Measurements from ENCODE around the gene TRIO.

GRCh38 chr5:14181299-14181968 is 38.3 kb downstream of the TRIO start:
- no peak for TF ChIP-seq CTCF (IDR thresholded peaks at IDR 0.05 in 2 of 3, conservative IDR thresholded peaks at IDR 0.05 in 1 of 3; ENCODE audit: borderline replicate concordance in 1 of 3, insufficient read depth in 1 of 3, low read depth in 2 of 3, low read length in 2 of 3)
- TF ChIP-seq POLR2AphosphoS5 (IDR thresholded peaks at IDR 0.05; ENCODE audit: low read depth, low read length) = no peak
- TF ChIP-seq POLR2A (IDR thresholded peaks at IDR 0.05; ENCODE audit: borderline replicate concordance, extremely low read depth, insufficient read depth, insufficient read length) = no peak
- no peak for TF ChIP-seq EZH2 (IDR thresholded peaks at IDR 0.05)
- TF ChIP-seq, protein P1, sequence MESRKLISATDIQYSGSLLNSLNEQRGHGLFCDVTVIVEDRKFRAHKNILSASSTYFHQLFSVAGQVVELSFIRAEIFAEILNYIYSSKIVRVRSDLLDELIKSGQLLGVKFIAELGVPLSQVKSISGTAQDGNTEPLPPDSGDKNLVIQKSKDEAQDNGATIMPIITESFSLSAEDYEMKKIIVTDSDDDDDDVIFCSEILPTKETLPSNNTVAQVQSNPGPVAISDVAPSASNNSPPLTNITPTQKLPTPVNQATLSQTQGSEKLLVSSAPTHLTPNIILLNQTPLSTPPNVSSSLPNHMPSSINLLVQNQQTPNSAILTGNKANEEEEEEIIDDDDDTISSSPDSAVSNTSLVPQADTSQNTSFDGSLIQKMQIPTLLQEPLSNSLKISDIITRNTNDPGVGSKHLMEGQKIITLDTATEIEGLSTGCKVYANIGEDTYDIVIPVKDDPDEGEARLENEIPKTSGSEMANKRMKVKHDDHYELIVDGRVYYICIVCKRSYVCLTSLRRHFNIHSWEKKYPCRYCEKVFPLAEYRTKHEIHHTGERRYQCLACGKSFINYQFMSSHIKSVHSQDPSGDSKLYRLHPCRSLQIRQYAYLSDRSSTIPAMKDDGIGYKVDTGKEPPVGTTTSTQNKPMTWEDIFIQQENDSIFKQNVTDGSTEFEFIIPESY (IDR thresholded peaks at IDR 0.05; ENCODE audit: extremely low read depth, insufficient replicate concordance, low read length) = no peak
- TF ChIP-seq FOSL1 (IDR thresholded peaks at IDR 0.05; ENCODE audit: low read depth) = no peak
- TF ChIP-seq, protein P2, sequence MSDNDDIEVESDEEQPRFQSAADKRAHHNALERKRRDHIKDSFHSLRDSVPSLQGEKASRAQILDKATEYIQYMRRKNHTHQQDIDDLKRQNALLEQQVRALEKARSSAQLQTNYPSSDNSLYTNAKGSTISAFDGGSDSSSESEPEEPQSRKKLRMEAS (IDR thresholded peaks at IDR 0.05) = no peak
- no peak for TF ChIP-seq EGR1 (IDR thresholded peaks at IDR 0.05; ENCODE audit: low read depth)
- no peak for TF ChIP-seq SP1 (IDR thresholded peaks at IDR 0.05; ENCODE audit: low read depth)
- TF ChIP-seq TCF7L2 (IDR thresholded peaks at IDR 0.05; ENCODE audit: borderline replicate concordance, extremely low read depth, insufficient read depth, insufficient read length) = no peak

Measured in HCT116 (cell line).